Measurements from ENCODE around the gene DESI2.
A peak's percentile ranks its signal among the peaks of the same experiment; 100 is the strongest.

GRCh38 chr1:244652623-244653438 is at the start of gene DESI2:
- TF ChIP-seq CTCF (IDR thresholded peaks at IDR 0.05; ENCODE audit: borderline replicate concordance, extremely low read depth, low read length, poor library complexity, severe bottlenecking) (peak; percentile 43), EZH2 (IDR thresholded peaks at IDR 0.05; ENCODE audit: borderline replicate concordance, low read depth, low read length, severe bottlenecking) (no peak)

Measured in DND-41 (cell line).